GM12878 (cell line): Measurements from ENCODE around the gene TSGA10.

ENCODE experiments used
- MXI1 ChIP-seq: fragments of 150-350 bp; IDR thresholded peaks from 2 replicates; pipeline ENCODE4 v1.6.1; 2011; ENCODE audit warnings: low read depth, mild to moderate bottlenecking, inconsistent platforms, low read length, improper control_type of control experiment
- POLR2A ChIP-seq: IDR thresholded peaks from 2 replicates; pipeline ENCODE4 v1.6.1; 2011; ENCODE audit warnings: low read depth, mild to moderate bottlenecking, low read length
- TAF1 ChIP-seq: IDR thresholded peaks from 2 replicates; pipeline ENCODE4 v1.6.1; 2011; ENCODE audit warnings: mild to moderate bottlenecking, low read depth, low read length, borderline replicate concordance

DNA sequence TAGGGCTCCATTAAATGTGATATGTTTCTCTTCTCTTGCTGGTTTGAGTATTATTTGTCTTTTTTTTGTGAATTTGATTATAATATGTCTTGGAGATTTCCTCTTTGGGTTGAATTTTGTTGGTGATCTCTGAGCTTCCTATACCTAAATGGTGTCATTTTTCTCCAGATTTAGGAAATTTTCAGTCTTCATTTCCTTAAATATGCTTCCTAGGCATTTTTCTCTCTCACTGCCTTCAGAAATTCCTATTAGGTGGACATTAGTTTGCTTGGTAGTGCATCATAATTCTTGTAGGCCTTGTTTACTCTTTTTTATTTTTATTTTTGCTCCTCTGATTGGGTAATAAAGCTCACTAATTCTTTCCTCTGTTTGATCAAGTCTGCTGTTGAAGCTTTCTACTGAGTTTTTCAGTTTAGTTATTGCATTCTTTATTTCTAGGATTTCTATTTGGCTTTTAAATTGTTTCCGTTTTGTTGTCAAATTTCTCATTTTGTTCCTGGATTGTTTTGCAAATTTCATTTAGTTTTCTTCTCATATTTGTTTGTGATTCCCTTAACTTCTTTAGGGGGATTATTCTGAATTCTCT lies 182.1 kb downstream of the TSGA10 start:
- no peak for TF ChIP-seq TAF1
- no peak for TF ChIP-seq MXI1
- no peak for TF ChIP-seq POLR2A
